GM23338 (cell line): ENCODE measurements around the gene PTH1R. TPM values are rescaled to one million over a fixed set of nuclear protein-coding genes. Genes with fewer than 3 reads are reported as not detected.

ENCODE experiments used
- ATAC-seq: fragments of 200-7000 bp; cut with Tn5 transposase; 3 replicates; pipeline ENCODE4 v1.9.1; 2020
- DNase-seq: peaks from one replicate; pipeline ENCODE4 v3.0.0-alpha.2; 2015; ENCODE audit warnings: low spot score
- H2AFZ ChIP-seq: fragments of 200-600 bp; sonication (generic); 2 replicates; pipeline ENCODE4 v1.8.0; 2016; ENCODE audit warnings: antibody characterized with exemption, mild to moderate bottlenecking, moderate library complexity
- H3F3A ChIP-seq: fragments of 200-600 bp; sonication (generic); replicated peaks from 2 replicates; pipeline ENCODE4 v1.8.0; 2017; ENCODE audit warnings: antibody characterized with exemption, mixed run types, low read depth
- H3K27ac ChIP-seq: fragments of 200-600 bp; sonication (generic); 2 replicates; pipeline ENCODE4 v1.6.1; 2016; ENCODE audit warnings: low read depth
- H3K27me3 ChIP-seq: fragments of 200-600 bp; sonication (generic); 2 replicates; pipeline ENCODE4 v1.8.0; 2016; ENCODE audit warnings: mild to moderate bottlenecking, mixed run types, moderate library complexity; ENCODE audit not compliant: insufficient read depth
- H3K36me3 ChIP-seq: fragments of 200-600 bp; sonication (generic); 2 replicates; pipeline ENCODE4 v1.8.0; 2016; ENCODE audit warnings: mild to moderate bottlenecking; ENCODE audit not compliant: insufficient read depth
- H3K4me1 ChIP-seq: fragments of 200-600 bp; sonication (generic); 2 replicates; pipeline ENCODE4 v1.8.0; 2016; ENCODE audit warnings: mild to moderate bottlenecking, moderate library complexity; ENCODE audit not compliant: insufficient read depth
- H3K4me2 ChIP-seq: fragments of 200-600 bp; sonication (generic); 2 replicates; pipeline ENCODE4 v1.7.1; 2017; ENCODE audit warnings: mixed run types
- H3K4me3 ChIP-seq: fragments of 200-600 bp; sonication (generic); 2 replicates; pipeline ENCODE4 v1.6.1; 2016; ENCODE audit warnings: mixed run types
- H3K79me2 ChIP-seq: fragments of 200-600 bp; sonication (generic); replicated peaks from 2 replicates; pipeline ENCODE4 v1.8.0; 2017; ENCODE audit warnings: mild to moderate bottlenecking; ENCODE audit not compliant: insufficient read depth
- H3K9me2 ChIP-seq: fragments of 200-600 bp; sonication (generic); 2 replicates; pipeline ENCODE4 v1.8.0; 2017; ENCODE audit not compliant: insufficient read depth
- H4K20me1 ChIP-seq: fragments of 200-600 bp; sonication (generic); replicated peaks from 2 replicates; pipeline ENCODE4 v1.8.0; 2017; ENCODE audit warnings: mild to moderate bottlenecking; ENCODE audit not compliant: insufficient read depth
- H3K27ac Mint-ChIP-seq: 2 replicates; pipeline ENCODE4 v1.8.0; 2020; ENCODE audit warnings: inconsistent platforms, mild to moderate bottlenecking, moderate library complexity, mixed read lengths
- H3K27me3 Mint-ChIP-seq: 3 replicates; pipeline ENCODE4 v1.8.0; 2022; ENCODE audit warnings: low read depth, mild to moderate bottlenecking, moderate library complexity, mixed read lengths, inconsistent platforms; ENCODE audit not compliant: insufficient read depth, poor library complexity
- H3K36me3 Mint-ChIP-seq: 3 replicates; pipeline ENCODE4 v1.8.0; 2021; ENCODE audit warnings: low read depth, mild to moderate bottlenecking, inconsistent platforms, moderate library complexity, mixed read lengths
- H3K4me1 Mint-ChIP-seq: 3 replicates; pipeline ENCODE4 v1.8.0; 2020; ENCODE audit warnings: mild to moderate bottlenecking, inconsistent platforms, mixed read lengths
- H3K4me3 Mint-ChIP-seq: 3 replicates; pipeline ENCODE4 v1.8.0; 2021; ENCODE audit warnings: moderate library complexity, mild to moderate bottlenecking, inconsistent platforms, mixed read lengths
- H3K9me3 Mint-ChIP-seq: 3 replicates; pipeline ENCODE4 v1.8.0; 2020; ENCODE audit warnings: moderate library complexity, mild to moderate bottlenecking, inconsistent platforms, mixed read lengths
- CREB1 ChIP-seq: fragments of 250-450 bp; sonication (Bioruptor Pico); IDR thresholded peaks from 2 replicates; pipeline ENCODE4 v1.5.0; 2020; ENCODE audit warnings: low read depth, mild to moderate bottlenecking, moderate library complexity
- EZH2 ChIP-seq: fragments of 200-600 bp; sonication (generic); IDR thresholded peaks from one replicate; pipeline ENCODE4 v1.8.0; 2017; ENCODE audit warnings: antibody characterized with exemption, mild to moderate bottlenecking, low read depth; ENCODE audit not compliant: unreplicated experiment
- JUNB ChIP-seq: IDR thresholded peaks from one replicate; pipeline ENCODE4 v1.6.1; 2016; ENCODE audit warnings: antibody characterized with exemption; ENCODE audit not compliant: unreplicated experiment
- NANOG ChIP-seq: IDR thresholded peaks from 2 replicates; pipeline ENCODE4 v1.6.1; 2016; ENCODE audit warnings: antibody characterized with exemption, borderline replicate concordance
- STAT1 ChIP-seq: IDR thresholded peaks from one replicate; pipeline ENCODE4 v1.6.1; 2016; ENCODE audit warnings: antibody characterized with exemption; ENCODE audit not compliant: unreplicated experiment
- ZNF331 ChIP-seq: fragments of 250-450 bp; sonication (Bioruptor Pico); IDR thresholded peaks from 2 replicates; pipeline ENCODE4 v1.5.0; 2020; ENCODE audit warnings: low read depth, mild to moderate bottlenecking, moderate library complexity
- polyA plus RNA-seq: library from polyadenylated mRNA; unstranded; fragments of >200 nt; fragmentation: Nextera tagmentation; extraction: Ambion mirVana; gene quantifications from 2 replicates; pipeline ENCODE4 v1.2.1, GENCODE V29; 2016
- total RNA-seq: library from RNA; depleted of rRNA; stranded (reverse); fragments of >200 nt; shearing (Covaris generic); gene quantifications from 2 replicates; pipeline ENCODE4 v1.2.3, GENCODE V29; 2014
- TF ChIP-seq, protein P1 (sequence below): fragments of 250-450 bp; sonication (Bioruptor Pico); IDR thresholded peaks from 2 replicates; pipeline ENCODE4 v1.5.0; 2020; ENCODE audit warnings: mild to moderate bottlenecking, moderate library complexity
- TF ChIP-seq, protein P2 (sequence below): IDR thresholded peaks from 2 replicates; pipeline ENCODE4 v1.6.1; 2016; ENCODE audit warnings: antibody characterized with exemption

The PTH1R gene
- total and polyA plus RNA-seq, 2 experiments from 2014 or later, result 1.3 to 1.9 TPM

DNA sequence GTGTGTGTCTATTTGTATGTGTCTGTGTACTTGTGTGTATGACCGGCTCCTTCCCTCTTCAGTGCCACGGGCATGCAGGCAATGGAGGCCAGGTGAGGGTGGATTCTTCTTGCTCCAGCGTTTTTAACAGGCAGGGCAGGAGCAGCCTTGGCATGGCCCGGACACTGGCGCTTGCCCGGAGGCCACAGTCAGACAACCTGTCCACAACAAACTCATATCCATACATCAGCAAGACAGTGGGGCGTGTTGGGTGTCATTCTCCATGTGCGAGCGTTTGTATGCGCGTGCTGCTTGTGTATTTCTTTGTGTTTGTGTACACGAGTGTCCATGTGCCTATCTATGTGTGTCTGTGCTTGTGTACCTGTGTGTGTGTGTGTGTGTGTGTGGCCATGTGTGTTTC lies 29.8 kb downstream of the PTH1R start (continued):
- TF ChIP-seq, protein P1, sequence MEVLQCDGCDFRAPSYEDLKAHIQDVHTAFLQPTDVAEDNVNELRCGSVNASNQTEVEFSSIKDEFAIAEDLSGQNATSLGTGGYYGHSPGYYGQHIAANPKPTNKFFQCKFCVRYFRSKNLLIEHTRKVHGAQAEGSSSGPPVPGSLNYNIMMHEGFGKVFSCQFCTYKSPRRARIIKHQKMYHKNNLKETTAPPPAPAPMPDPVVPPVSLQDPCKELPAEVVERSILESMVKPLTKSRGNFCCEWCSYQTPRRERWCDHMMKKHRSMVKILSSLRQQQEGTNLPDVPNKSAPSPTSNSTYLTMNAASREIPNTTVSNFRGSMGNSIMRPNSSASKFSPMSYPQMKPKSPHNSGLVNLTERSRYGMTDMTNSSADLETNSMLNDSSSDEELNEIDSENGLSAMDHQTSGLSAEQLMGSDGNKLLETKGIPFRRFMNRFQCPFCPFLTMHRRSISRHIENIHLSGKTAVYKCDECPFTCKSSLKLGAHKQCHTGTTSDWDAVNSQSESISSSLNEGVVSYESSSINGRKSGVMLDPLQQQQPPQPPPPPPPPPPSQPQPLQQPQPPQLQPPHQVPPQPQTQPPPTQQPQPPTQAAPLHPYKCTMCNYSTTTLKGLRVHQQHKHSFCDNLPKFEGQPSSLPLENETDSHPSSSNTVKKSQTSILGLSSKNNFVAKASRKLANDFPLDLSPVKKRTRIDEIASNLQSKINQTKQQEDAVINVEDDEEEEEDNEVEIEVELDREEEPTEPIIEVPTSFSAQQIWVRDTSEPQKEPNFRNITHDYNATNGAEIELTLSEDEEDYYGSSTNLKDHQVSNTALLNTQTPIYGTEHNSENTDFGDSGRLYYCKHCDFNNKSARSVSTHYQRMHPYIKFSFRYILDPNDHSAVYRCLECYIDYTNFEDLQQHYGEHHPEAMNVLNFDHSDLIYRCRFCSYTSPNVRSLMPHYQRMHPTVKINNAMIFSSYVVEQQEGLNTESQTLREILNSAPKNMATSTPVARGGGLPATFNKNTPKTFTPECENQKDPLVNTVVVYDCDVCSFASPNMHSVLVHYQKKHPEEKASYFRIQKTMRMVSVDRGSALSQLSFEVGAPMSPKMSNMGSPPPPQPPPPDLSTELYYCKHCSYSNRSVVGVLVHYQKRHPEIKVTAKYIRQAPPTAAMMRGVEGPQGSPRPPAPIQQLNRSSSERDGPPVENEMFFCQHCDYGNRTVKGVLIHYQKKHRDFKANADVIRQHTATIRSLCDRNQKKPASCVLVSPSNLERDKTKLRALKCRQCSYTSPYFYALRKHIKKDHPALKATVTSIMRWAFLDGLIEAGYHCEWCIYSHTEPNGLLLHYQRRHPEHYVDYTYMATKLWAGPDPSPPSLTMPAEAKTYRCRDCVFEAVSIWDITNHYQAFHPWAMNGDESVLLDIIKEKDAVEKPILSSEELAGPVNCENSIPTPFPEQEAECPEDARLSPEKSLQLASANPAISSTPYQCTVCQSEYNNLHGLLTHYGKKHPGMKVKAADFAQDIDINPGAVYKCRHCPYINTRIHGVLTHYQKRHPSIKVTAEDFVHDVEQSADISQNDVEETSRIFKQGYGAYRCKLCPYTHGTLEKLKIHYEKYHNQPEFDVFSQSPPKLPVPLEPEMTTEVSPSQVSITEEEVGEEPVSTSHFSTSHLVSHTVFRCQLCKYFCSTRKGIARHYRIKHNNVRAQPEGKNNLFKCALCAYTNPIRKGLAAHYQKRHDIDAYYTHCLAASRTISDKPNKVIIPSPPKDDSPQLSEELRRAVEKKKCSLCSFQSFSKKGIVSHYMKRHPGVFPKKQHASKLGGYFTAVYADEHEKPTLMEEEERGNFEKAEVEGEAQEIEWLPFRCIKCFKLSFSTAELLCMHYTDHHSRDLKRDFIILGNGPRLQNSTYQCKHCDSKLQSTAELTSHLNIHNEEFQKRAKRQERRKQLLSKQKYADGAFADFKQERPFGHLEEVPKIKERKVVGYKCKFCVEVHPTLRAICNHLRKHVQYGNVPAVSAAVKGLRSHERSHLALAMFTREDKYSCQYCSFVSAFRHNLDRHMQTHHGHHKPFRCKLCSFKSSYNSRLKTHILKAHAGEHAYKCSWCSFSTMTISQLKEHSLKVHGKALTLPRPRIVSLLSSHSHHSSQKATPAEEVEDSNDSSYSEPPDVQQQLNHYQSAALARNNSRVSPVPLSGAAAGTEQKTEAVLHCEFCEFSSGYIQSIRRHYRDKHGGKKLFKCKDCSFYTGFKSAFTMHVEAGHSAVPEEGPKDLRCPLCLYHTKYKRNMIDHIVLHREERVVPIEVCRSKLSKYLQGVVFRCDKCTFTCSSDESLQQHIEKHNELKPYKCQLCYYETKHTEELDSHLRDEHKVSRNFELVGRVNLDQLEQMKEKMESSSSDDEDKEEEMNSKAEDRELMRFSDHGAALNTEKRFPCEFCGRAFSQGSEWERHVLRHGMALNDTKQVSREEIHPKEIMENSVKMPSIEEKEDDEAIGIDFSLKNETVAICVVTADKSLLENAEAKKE, result no peak
- TF ChIP-seq EZH2, result no peak

DNA sequence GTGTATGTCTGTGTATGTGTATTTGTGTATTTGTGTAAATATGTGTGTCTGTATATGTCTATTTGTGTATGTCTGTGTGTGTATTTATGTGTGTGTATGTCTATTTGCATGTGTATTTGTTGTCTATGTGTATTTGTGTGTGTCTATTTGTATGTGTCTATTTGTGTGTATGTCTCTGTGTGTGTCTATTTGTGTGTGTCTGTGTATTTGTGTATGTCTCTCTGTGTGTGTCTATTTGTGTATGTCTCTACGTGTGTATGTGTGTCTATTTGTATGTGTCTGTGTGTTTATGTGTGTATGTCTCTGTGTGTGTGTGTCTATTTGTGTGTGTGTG lies 30.4 kb downstream of the PTH1R start:
- Histone ChIP-seq H3K27ac (no peak overlapping the region), H2AFZ (no peak overlapping the region), H3K79me2 (no peaks in the 10 kb centered on the region), H3K4me1 (no peaks in the 10 kb centered on the region), H3K4me2 (no peak overlapping the region), H4K20me1 (no peaks in the 10 kb centered on the region), H3K27me3 (no peaks in the 10 kb centered on the region), H3K9me2 (no peaks in the 10 kb centered on the region), H3K4me3 (no peak overlapping the region), H3F3A (no peaks in the 10 kb centered on the region), H3K36me3 (no peaks in the 10 kb centered on the region)
- TF ChIP-seq, protein P2, sequence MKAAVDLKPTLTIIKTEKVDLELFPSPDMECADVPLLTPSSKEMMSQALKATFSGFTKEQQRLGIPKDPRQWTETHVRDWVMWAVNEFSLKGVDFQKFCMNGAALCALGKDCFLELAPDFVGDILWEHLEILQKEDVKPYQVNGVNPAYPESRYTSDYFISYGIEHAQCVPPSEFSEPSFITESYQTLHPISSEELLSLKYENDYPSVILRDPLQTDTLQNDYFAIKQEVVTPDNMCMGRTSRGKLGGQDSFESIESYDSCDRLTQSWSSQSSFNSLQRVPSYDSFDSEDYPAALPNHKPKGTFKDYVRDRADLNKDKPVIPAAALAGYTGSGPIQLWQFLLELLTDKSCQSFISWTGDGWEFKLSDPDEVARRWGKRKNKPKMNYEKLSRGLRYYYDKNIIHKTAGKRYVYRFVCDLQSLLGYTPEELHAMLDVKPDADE, result no peak
- no peak for TF ChIP-seq NANOG
- no peak for TF ChIP-seq CREB1 (CRISPR knock-in tag)
- no peak for TF ChIP-seq STAT1
- TF ChIP-seq ZNF331 (CRISPR knock-in tag), result no peak
- TF ChIP-seq, protein P1, result no peak
- TF ChIP-seq JUNB, result no peak
- Mint-ChIP-seq H3K36me3 (no peaks in the 10 kb centered on the region), H3K4me3 (no peak overlapping the region), H3K27ac (no peak overlapping the region), H3K4me1 (peaks cover 2% of the 10 kb centered on the region; the same call in 1 of the 3 replicates), H3K27me3 (peaks cover 9% of the 10 kb centered on the region), H3K9me3 (no peaks in the 10 kb centered on the region)
- ATAC-seq (no peak), DNase-seq (no peak)
